ENCODE measurements around the gene PRMT5.

DNA sequence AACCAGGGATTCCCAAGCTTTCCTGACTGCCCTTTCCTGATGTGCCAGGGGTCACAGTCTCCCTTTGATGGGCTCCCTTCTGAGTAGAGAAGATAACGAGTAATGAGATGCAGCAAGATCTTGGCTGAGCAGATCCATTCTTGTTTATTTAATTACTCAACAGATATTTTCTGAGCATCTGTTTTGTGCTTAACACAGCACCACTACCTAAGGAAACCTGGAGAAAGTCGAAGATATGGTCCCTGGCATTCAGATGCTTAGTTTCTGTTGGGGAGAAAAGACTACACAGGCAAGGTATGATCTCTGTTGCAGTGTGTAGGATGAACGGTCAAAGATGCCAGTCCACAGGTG, 49.3 kb upstream of the PRMT5 start:
- TF ChIP-seq ZNF274 (IDR thresholded peaks at IDR 0.05; ENCODE audit: low read depth, low read length) = no peak
- TF ChIP-seq YY1 (IDR thresholded peaks at IDR 0.05; ENCODE audit: insufficient read depth, insufficient read length) = no peak

Data from NT2/D1 (cell line).